Measurements from ENCODE around the gene SYCN.

The SYCN gene

DNA sequence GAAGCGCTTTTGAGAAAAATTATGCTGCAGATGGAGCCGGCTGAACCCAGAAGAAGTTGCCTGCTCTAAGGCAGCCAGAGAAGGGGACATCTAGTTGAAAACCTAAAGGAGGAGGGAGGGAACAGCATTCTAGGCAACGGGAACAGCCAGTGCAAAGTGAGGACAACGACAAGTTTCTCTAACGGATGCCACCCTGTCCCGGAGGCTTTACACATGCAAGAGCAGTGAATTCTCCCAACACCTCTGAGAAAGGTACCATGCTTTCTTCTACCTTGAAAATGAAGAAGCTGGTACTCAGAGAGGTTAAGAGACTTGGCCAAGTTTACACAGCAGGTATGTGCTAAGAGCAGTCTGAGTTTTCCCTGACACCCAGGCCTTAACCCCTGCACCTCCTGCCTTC lies 34.9 kb upstream of the SYCN start:
- Histone ChIP-seq H3K4ac (ENCODE audit: low read depth in 1 of 2, low read length in 2 of 2) (no peak overlapping the region), H3K18ac (ENCODE audit: low read depth in 1 of 2, low read length in 2 of 2) (no peak overlapping the region), H2BK12ac (ENCODE audit: low read length in 2 of 2) (no peak overlapping the region), H2AFZ (ENCODE audit: low read depth, low read length) (no peak overlapping the region), H3K9me3 (ENCODE audit: control insufficient read depth, low read length) (no peaks in the 10 kb centered on the region), H3K79me1 (replicated peaks; ENCODE audit: low read length, poor library complexity, severe bottlenecking) (no peaks in the 10 kb centered on the region), H4K91ac (ENCODE audit: low read length) (no peak overlapping the region), H2BK5ac (ENCODE audit: low read depth, low read length, poor library complexity, severe bottlenecking) (no peak overlapping the region), H4K8ac (ENCODE audit: low read length) (no peak overlapping the region), H3K9ac (ENCODE audit: low read length) (no peak overlapping the region), H3K14ac (ENCODE audit: low read length in 2 of 2) (no peak overlapping the region), H3K36me3 (ENCODE audit: control insufficient read depth in 1 of 2, insufficient read depth in 2 of 2, low read depth in 1 of 2, low read length in 2 of 2) (no peaks in the 10 kb centered on the region), H3K23ac (ENCODE audit: low read length in 2 of 2) (no peak overlapping the region), H3K4me3 (ENCODE audit: insufficient read depth in 1 of 2, low read depth in 1 of 2, low read length in 2 of 2) (no peak overlapping the region), H2AK5ac (ENCODE audit: low read length, severe bottlenecking) (no peak overlapping the region), H3K27ac (ENCODE audit: low read length, poor library complexity, severe bottlenecking) (no peak overlapping the region), H3K4me1 (ENCODE audit: control insufficient read depth, insufficient read depth, low read depth, low read length) (peaks cover 3% of the 10 kb centered on the region), H2BK15ac (ENCODE audit: low read depth, poor library complexity, severe bottlenecking) (no peak overlapping the region), H2BK120ac (ENCODE audit: low read depth, low read length) (no peak overlapping the region), H3K4me2 (ENCODE audit: low read length, poor library complexity, severe bottlenecking) (no peak overlapping the region), H3K27me3 (ENCODE audit: control insufficient read depth in 1 of 2, insufficient read depth in 1 of 2, low read length in 2 of 2) (peaks cover 40 to 62% of the 10 kb centered on the region in 2 experiments)
- WGBS: 85% methylated on average over 5 of the region's 6 CpGs
- DNase-seq: no peak

DNA sequence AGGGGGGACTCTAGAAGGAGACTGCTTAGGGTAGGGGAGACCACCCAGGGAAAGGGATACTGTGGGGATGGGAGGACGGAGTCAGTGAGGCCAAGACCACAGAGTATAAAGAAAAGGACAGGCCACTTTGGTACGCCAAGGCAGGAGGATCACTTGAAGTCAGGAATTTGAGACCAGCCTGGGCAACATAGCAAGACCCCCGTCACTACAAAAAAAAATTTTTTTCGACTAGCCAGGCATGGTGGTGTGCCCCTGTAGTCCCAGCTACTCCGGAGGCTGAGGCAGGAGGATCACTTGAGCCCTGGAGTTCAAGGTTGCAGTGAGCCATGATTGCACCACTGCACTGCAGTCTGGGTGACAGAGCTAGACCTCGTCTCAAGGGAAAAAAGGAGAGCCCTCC lies 34.1 kb upstream of the SYCN start:
- Histone ChIP-seq H2AK5ac (ENCODE audit: low read length, severe bottlenecking) (no peak overlapping the region), H3K4ac (ENCODE audit: low read depth in 1 of 2, low read length in 2 of 2) (no peak overlapping the region), H3K36me3 (ENCODE audit: control insufficient read depth in 1 of 2, insufficient read depth in 2 of 2, low read depth in 1 of 2, low read length in 2 of 2) (no peaks in the 10 kb centered on the region), H3K27ac (ENCODE audit: low read length, poor library complexity, severe bottlenecking) (no peak overlapping the region), H2BK12ac (ENCODE audit: low read length in 2 of 2) (no peak overlapping the region), H2BK120ac (ENCODE audit: low read depth, low read length) (no peak overlapping the region), H4K91ac (ENCODE audit: low read length) (no peak overlapping the region), H3K27me3 (ENCODE audit: control insufficient read depth in 1 of 2, insufficient read depth in 1 of 2, low read length in 2 of 2) (peaks cover 38 to 67% of the 10 kb centered on the region in 2 experiments), H2AFZ (ENCODE audit: low read depth, low read length) (no peak overlapping the region), H2BK5ac (ENCODE audit: low read depth, low read length, poor library complexity, severe bottlenecking) (no peak overlapping the region), H4K8ac (ENCODE audit: low read length) (no peak overlapping the region), H3K9me3 (ENCODE audit: control insufficient read depth, low read length) (no peaks in the 10 kb centered on the region), H3K18ac (ENCODE audit: low read depth in 1 of 2, low read length in 2 of 2) (no peak overlapping the region), H3K4me3 (ENCODE audit: insufficient read depth in 1 of 2, low read depth in 1 of 2, low read length in 2 of 2) (no peak overlapping the region), H3K4me1 (ENCODE audit: control insufficient read depth, insufficient read depth, low read depth, low read length) (peaks cover 3% of the 10 kb centered on the region), H3K4me2 (ENCODE audit: low read length, poor library complexity, severe bottlenecking) (no peak overlapping the region), H3K23ac (ENCODE audit: low read length in 2 of 2) (no peak overlapping the region), H3K79me1 (replicated peaks; ENCODE audit: low read length, poor library complexity, severe bottlenecking) (no peaks in the 10 kb centered on the region), H3K9ac (ENCODE audit: low read length) (no peak overlapping the region), H2BK15ac (ENCODE audit: low read depth, poor library complexity, severe bottlenecking) (no peak overlapping the region), H3K14ac (ENCODE audit: low read length in 2 of 2) (no peak overlapping the region)
- 71% methylated on average over 5 of the region's 6 CpGs for WGBS
- no peak for DNase-seq

DNA sequence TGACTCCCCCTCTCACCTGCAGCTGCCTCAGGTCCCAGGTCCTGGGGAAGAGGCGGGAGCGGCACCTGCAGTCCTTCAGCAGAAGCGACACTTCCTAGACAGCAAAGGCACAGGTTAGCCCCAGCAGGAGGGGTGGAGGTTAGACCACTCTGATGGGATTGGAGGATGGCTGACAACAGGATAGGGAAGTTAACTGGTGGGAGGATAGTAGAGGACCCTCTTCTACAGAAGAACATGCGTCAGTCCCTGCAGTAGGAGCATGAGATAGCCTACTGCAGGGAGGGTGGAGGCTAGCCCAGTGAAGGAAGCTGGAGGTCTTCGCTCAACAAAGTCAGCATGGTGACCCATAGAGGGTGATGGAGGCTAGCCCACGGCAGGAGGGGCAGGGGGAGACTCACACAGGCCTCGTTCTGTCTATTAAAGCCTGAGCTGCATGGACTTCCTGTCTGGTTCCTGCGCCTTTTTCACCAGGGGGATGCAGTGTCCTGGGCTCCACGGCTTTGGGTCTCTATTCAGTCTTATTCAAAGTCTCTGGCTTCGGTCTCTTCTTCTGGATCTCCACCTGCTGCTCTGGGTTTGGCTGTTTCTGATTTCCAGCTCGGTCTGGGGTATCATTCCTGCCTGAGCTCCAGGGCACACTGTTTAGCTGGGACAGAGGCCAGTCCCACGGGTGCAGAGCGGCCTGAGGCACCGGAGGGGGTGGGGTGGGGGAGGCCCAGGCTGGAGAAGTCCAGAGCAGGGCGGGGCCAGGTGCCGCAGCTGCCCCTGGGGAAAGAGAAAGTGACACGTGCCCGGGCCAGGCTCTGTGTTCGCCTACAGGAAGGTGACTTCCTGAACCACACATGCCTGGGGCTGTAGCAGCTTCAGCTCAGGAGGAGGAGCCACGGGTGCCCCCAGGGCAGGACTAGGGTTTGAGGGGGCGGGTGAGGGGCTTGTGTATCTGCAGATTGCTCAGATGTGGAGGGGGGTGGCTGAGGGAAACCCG lies 33.4 kb upstream of the SYCN start:
- Histone ChIP-seq H2BK5ac (ENCODE audit: low read depth, low read length, poor library complexity, severe bottlenecking) (no peak overlapping the region), H2BK12ac (ENCODE audit: low read length in 2 of 2) (no peak overlapping the region), H3K4me2 (ENCODE audit: low read length, poor library complexity, severe bottlenecking) (no peak overlapping the region), H2BK120ac (ENCODE audit: low read depth, low read length) (no peak overlapping the region), H3K14ac (ENCODE audit: low read length in 2 of 2) (no peak overlapping the region), H3K18ac (ENCODE audit: low read depth in 1 of 2, low read length in 2 of 2) (no peak overlapping the region), H3K4me1 (ENCODE audit: control insufficient read depth, insufficient read depth, low read depth, low read length) (peaks cover 3% of the 10 kb centered on the region), H4K8ac (ENCODE audit: low read length) (no peak overlapping the region), H3K4ac (ENCODE audit: low read depth in 1 of 2, low read length in 2 of 2) (no peak overlapping the region), H2BK15ac (ENCODE audit: low read depth, poor library complexity, severe bottlenecking) (no peak overlapping the region), H3K27ac (ENCODE audit: low read length, poor library complexity, severe bottlenecking) (no peak overlapping the region), H3K4me3 (ENCODE audit: insufficient read depth in 1 of 2, low read depth in 1 of 2, low read length in 2 of 2) (no peak overlapping the region), H3K27me3 (ENCODE audit: control insufficient read depth in 1 of 2, insufficient read depth in 1 of 2, low read length in 2 of 2) (peaks cover 38 to 67% of the 10 kb centered on the region in 2 experiments), H3K79me1 (replicated peaks; ENCODE audit: low read length, poor library complexity, severe bottlenecking) (no peaks in the 10 kb centered on the region), H3K9me3 (ENCODE audit: control insufficient read depth, low read length) (no peaks in the 10 kb centered on the region), H2AFZ (ENCODE audit: low read depth, low read length) (no peak overlapping the region), H3K9ac (ENCODE audit: low read length) (no peak overlapping the region), H3K23ac (ENCODE audit: low read length in 2 of 2) (no peak overlapping the region), H2AK5ac (ENCODE audit: low read length, severe bottlenecking) (no peak overlapping the region), H3K36me3 (ENCODE audit: control insufficient read depth in 1 of 2, insufficient read depth in 2 of 2, low read depth in 1 of 2, low read length in 2 of 2) (no peaks in the 10 kb centered on the region), H4K91ac (ENCODE audit: low read length) (no peak overlapping the region)
- no peak for DNase-seq
- 59% methylated on average over 22 of the region's 22 CpGs for WGBS

DNA sequence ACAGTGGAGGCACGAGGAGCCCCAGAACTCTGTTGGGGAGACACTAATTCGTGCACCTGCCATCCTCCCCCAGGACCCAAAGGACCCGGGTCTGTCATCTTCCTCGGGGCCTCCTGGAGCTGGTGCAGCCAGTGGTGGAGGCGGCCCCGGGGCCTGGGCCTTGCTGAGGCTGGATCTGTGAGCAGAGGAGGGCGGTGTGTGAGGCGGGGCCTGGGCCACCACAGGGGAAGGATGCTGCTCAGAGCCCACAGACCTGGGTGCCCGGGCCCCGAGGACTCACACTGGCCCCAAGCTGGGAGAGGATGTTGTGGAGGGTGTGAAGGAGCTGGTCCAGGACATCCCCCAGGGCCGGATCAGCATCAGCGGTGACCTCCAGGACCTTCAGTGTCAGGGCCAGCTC lies 32.5 kb upstream of the SYCN start:
- Histone ChIP-seq H2BK15ac (ENCODE audit: low read depth, poor library complexity, severe bottlenecking) (no peak overlapping the region), H3K9me3 (ENCODE audit: control insufficient read depth, low read length) (no peaks in the 10 kb centered on the region), H4K91ac (ENCODE audit: low read length) (no peak overlapping the region), H4K8ac (ENCODE audit: low read length) (no peak overlapping the region), H2BK5ac (ENCODE audit: low read depth, low read length, poor library complexity, severe bottlenecking) (no peak overlapping the region), H2AFZ (ENCODE audit: low read depth, low read length) (no peak overlapping the region), H3K4me1 (ENCODE audit: control insufficient read depth, insufficient read depth, low read depth, low read length) (peaks cover 5% of the 10 kb centered on the region), H3K9ac (ENCODE audit: low read length) (no peak overlapping the region), H2AK5ac (ENCODE audit: low read length, severe bottlenecking) (no peak overlapping the region), H3K4ac (ENCODE audit: low read depth in 1 of 2, low read length in 2 of 2) (no peak overlapping the region), H3K36me3 (ENCODE audit: control insufficient read depth in 1 of 2, insufficient read depth in 2 of 2, low read depth in 1 of 2, low read length in 2 of 2) (no peaks in the 10 kb centered on the region), H3K4me2 (ENCODE audit: low read length, poor library complexity, severe bottlenecking) (no peak overlapping the region), H3K27me3 (ENCODE audit: control insufficient read depth in 1 of 2, insufficient read depth in 1 of 2, low read length in 2 of 2) (peaks cover 43 to 68% of the 10 kb centered on the region in 2 experiments), H2BK120ac (ENCODE audit: low read depth, low read length) (no peak overlapping the region), H3K14ac (ENCODE audit: low read length in 2 of 2) (no peak overlapping the region), H3K27ac (ENCODE audit: low read length, poor library complexity, severe bottlenecking) (no peak overlapping the region), H3K23ac (ENCODE audit: low read length in 2 of 2) (no peak overlapping the region), H3K18ac (ENCODE audit: low read depth in 1 of 2, low read length in 2 of 2) (no peak overlapping the region), H3K4me3 (ENCODE audit: insufficient read depth in 1 of 2, low read depth in 1 of 2, low read length in 2 of 2) (no peak overlapping the region), H2BK12ac (ENCODE audit: low read length in 2 of 2) (no peak overlapping the region), H3K79me1 (replicated peaks; ENCODE audit: low read length, poor library complexity, severe bottlenecking) (no peaks in the 10 kb centered on the region)
- 67% methylated on average over 11 of the region's 12 CpGs for WGBS
- DNase-seq: no peak
